CD4-positive, alpha-beta T cell treated with Interleukin-10 for 1 hour (primary cell): ENCODE data around the gene SLC1A7.
"Not testable (repeated sequence)": the region's sequence is repeated elsewhere in the genome, so short reads cannot be mapped to it uniquely, and the experiment has no call there.

Source experiments
- DNase-seq: peaks from one replicate; pipeline ENCODE4 v3.0.0-alpha.2; 2020

SLC1A7 gene

DNA sequence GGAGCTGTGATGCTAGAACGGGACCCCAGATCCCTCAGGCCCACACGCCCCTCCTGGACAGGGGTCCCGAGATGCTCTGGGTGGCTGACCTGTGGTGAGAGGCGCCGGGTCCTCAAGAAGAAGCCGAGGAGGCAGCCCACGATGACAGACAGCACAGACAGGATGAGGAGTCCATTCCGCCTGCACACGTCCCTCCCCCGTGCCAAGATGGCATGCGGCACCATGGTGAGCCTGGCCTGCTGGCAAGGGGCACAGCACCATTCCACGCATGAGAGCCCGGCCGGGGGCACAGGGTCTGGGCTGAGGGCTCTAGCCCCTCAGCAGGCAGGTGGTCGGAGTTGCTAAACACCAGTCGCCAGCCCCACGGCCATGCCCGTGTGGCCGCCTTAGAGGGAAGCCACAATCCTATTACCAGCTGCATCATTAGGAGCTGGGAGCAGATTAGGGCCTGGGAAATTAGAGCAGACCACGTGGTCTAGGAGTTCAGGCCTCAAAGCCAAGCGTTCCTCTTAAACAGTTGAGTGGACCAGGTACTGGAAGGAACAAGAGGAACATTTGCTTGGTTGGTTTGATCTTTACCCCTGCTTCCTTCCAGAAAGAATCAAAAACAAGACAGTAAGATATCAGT lies at the start of gene SLC1A7:
Gene SLC1A7 (minus strand): TSS at position 413 of the 628 bp plus-strand sequence. CDS start 189 bp downstream, at position 224.
- DNase-seq = no peak

DNA sequence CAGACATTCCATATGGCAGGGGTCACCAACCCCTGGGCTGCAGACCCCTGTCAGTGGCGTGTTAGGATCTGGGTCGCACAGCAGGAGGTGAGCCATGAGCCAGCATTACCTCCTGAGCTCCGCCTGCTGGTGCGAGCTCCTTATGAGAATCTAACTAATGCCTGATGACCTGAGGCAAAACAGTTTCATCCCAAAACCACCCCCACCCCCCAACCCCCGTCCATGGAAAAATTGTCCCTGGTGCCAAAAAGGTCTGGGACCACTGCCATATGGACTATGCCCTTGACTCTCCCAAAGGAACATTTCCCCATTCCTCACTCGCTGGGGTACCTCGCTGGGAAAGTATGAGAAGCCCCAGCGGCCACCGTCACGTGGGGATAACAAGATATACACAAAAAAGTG lies 47.8 kb upstream of the SLC1A7 start:
- DNase-seq = no peak

DNA sequence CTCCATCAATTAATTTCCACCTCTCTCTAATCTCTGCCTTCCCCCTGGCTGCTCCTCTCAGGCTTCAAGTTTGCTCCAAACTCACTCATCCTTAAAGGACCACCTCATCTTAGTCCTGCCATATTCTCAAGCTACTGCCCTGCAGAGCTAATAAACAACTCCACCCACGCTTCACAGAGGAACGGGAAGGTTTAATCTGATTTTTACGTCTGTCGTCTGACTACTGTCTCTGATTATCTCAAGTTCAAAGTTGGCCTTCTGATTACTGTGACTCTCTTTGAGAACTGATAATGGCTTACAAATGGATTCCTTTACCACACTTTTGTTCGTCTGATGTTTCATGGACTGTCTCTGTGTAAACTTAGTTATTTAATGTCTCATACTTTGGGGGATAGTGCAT lies 46.6 kb upstream of the SLC1A7 start:
- no peak for DNase-seq

DNA sequence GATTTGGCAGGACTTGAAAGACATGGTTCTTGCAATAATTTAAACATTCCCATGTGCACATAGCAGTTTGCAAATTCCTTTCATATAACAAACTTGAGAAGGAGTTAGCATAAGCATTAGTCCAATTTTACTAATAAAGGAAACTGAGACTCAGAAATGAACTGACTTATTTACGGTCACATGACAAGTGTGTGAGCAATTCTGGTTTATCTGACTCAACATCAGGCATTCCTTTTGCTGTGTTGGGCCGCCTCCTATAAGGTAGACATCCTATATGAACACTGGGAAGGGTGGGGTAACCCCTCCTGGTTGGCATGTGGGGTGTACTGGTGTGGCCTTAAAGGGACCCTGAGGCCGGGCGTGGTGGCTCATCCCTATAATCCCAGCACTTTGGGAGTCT lies 45.7 kb upstream of the SLC1A7 start:
- DNase-seq = no peak

DNA sequence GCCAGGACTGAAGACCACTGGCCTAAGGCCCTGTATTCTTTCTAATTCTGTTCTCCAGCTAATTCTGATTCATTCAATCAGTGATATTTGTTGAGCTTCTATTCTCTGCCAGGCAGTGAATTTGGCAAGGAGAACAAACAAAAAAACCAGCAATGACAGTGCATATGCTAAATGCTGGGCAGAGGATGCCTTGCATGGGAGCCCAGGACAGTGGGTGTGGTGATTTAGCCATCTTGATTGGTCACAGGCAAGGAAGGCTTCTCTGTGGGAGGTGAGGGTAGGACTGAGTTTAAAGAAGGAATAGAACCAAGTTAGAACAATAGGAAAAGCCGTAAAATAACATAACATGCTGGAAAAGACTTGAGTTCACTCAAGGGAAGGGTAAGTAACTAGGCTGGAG lies 45.0 kb upstream of the SLC1A7 start:
- no peak for DNase-seq

DNA sequence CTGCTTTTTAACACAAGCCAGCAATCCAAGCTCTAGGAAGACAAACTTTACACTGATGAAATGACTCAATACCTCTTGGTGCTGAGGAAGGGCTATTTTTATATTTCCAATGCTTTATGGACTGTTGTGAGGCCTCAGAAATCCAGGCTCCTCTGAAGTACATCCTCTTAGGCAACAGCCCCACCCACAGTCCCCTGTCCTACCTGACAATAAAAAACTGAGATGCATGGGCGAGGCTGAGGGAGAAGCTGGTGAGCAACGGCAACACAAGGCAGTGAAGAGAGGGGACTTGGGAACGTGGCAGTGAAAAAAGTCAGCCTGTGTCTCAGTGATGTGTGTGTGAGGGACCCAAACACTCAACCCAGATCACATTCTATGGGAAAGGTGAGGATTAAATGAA lies 44.1 kb upstream of the SLC1A7 start:
- no peak for DNase-seq

DNA sequence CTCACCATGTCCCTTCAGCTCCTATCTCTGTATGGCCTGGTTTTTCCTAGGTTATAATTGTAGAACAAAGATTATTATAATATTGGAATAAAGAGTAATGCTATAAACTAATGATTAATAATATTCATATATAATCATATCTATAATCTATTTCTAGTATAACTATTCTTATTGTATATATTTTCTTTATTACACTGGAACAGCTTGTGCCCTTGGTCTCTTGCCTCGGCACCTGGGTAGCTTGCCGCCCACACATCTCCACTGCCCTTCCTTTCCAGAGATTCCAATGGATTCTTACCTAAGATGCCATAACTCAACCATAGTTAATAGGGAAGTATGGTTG lies 43.5 kb upstream of the SLC1A7 start:
- not testable (repeated sequence) for DNase-seq

DNA sequence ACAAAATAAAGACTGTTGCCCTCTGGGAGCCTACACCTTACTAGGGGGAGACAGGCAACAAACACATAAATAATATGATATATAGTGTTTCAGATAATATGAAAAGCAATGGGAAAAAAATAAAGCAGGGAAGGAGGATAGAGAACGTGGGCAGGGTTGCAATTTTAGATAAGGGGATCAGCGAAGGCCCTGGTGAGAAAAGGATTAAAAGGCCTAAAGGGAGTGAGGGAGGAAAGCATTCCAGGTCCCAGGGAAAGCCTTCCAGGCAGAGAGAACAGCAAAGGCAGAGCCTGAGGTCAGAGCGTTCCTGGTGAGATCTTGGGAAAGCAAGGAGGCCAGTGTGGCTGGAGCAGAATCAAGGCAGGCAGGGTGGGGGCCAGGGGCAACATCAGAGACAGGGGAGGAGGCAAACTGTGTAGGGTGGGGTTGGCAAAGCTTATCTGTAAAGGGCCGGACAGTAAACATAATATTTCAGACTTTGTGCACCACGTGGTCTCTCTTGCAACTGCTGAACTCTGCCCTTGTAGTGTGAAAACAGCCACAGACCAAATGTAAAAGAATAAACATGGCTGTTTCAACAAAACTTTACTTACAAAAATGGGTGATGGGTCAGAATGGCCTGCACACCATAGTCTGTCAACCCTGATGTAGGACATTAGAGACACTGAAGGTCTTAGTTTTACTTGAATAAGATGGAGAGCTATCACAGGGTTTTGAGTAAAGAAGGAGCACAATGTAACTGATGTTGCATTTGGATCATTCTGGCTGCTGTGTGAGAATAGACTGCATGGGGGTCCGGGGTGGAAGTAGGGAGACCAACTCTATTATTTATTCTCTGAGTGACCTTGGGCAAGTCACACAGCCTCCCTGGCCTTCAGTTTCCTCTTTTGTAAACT lies 40.9 kb upstream of the SLC1A7 start:
- no peak for DNase-seq

DNA sequence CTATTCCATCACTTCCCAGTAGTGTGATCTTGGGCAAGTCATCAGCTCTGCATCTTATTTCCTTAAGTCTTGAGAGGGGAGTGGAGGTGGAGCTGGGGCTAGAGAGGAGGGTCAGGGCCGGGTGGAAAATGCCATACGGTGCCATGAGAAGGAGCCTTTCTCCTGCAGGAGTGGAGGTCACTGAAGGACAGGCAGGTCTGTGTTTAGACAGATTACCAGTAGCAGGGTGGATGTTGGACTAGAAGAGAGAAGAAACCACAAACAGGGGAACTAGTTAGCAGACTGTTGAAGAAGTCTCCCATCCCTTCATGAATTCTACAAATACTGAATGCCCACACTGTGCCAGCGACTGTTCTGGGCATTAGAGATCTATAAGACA lies 40.3 kb upstream of the SLC1A7 start:
- no peak for DNase-seq

DNA sequence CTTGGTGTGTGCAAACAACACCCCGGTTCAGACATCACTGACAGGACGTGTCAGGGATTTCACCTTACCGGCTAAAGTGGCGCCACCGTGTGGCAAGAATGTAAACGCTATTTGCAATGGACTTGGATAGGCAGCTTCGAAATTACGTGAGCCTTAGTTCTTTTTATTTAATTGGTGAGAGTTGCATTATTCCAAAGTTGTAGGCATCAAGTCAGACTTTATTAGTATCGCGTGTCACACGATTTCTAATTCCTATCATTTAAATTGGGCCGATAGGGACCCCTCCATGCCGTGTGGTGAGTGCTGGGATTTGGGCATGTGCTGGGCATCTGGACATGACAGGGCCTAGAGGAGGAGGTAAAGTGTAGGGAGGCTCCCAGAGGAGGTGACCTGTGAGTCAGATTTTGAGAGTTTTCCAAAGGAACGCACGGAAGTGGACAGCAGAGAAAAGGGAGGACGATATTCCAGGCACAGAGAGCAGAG lies 39.7 kb upstream of the SLC1A7 start:
- peak; percentile 83 for DNase-seq

DNA sequence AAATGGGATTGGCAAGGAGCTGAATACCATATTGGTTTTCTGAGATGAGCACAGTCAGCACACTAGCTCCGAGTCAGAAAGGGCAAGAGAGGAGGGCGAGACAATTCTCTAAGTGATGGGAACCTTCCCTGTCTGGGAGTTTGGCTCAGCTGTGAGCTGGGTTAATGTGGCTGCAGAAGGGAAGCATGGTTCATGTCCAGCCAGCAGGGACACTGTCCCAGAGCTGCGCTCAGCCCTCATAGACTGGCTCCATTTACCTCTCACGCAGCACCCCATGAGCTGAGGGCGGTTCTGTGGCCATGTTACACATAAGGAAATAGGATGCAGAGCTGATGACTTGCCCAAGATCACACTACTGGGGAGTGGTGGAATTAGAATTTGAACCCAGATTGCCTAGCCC lies 38.5 kb upstream of the SLC1A7 start:
- DNase-seq = no peak

DNA sequence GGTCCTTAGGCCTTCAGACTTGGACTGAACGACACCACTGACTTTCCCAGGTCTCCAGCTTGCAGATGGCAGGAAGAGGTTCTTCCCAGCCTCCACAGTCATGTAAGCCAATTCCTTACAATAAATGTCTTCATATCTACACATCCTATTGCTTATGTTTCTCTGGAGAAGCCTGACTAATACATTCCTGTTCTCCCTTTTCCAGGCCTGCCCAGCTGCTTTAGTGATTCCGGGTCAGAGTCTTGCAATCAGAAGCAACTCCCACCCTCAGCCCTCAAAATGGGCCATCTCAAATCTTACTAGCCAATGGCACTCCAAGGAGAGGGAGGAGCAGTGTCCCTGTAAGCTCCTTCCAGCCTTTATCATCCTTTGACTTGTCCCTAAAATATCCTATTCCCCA lies 37.8 kb upstream of the SLC1A7 start:
- no peak for DNase-seq

DNA sequence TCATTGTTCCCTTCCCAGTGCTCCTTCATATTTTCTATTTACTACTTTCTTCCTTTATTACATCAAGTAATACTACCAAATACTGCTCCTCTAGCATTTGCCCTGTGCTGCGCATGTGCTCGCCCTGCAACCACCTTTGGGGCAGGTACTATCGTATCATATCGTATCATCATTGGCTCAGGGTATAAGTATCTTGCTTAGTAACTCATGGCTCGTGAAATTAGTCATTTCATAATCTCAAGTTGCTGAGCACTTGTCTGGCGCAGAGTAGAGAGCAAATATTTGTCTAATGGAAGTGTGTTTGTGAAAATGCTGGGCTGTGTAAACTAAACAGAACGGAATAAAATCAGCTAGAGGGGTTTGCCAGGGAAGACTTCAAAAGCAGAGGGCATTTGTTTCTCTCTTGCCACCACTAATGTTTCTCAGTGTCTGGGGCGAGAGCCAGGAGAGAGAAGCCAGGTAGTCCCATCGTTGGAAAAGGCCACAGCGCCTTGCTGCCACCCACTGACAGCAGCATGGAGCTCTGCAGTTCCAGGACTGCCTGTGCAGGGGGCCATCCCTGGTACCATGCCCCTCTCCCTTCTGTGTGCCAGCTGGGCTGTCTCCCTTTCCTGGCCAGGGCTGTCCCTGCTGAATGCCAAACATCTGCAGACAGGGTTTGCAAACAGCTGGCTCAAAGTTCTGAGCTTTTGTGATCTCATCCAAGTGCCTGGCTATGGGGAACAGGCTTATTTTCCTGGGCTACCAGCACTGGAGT lies 34.2 kb upstream of the SLC1A7 start:
- no peak for DNase-seq

DNA sequence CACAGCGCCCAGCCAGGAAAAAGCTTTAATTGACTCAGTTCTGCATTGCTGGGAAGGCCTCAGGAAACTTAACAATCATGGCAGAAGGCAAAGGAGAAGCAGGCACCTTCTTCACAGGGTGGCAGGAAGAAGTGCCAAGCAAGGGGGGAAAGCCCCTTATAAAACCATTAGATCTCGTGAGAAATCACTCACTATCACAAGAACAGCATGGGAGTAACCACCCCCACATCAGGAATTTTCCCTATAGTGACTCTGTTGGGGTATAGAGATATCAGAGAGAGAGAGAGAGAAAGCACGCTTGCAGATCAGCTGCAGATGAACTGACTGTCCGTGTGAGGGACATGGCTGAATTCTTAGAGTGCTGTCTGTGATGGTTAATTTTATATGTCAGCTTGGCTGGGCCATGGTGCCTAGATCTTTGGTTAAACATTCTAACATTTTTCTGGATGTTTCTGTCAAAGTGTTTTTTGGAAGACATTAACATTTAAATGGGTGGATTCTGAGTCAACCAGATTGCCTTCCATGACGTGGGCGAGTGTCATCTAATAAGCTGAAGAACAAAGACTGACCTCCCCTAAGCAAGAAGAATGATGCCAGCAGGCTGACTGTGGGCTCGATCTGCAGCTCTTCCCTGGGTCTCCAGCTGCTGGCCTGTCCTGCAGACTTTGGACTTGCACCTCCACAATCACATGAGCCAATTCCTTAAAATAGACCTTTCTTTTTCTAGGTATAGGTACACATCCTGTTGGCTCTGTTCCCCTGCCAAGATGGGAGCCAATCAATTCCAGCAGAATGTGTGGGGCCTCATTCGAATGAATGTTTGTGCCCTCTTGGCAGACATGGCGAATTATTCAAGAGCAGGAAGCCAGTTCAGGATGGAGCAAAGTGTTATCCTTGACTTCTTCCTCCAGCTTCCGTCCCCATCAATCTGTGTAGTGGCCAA lies 32.8 kb upstream of the SLC1A7 start:
- DNase-seq = no peak

DNA sequence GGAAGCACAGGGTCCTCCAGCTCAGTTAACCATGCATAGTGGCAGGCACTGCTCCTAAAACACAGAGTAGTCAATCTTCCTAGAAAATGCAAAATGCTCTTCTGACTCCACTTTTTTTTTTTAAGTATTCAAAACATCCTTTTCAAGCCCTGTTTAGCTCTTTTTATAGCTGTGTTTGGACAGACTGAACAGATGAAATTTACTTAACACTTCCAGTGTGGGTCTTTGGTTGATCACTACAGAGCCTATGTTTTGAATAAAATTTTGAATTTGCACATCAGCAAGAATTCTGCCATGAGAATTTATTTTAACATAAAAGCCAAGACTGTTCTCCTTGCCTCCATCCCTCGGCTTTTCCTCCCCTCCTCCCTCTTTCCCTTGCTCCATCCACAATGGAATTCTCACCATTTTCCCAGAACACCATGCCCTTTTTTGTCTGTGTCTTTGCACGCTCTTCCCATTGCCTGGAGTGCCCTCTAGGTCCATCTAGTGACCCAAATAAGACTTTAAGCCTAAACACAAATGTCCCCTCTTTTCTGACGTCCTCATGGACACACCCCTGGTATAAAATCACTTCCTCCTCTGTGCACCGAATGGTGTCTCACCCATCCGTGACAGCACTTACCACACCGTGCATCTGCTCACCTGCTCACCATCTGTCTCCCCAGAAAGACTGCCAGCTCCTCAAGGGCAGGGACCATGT lies 30.1 kb upstream of the SLC1A7 start:
- peak; percentile 19 for DNase-seq

DNA sequence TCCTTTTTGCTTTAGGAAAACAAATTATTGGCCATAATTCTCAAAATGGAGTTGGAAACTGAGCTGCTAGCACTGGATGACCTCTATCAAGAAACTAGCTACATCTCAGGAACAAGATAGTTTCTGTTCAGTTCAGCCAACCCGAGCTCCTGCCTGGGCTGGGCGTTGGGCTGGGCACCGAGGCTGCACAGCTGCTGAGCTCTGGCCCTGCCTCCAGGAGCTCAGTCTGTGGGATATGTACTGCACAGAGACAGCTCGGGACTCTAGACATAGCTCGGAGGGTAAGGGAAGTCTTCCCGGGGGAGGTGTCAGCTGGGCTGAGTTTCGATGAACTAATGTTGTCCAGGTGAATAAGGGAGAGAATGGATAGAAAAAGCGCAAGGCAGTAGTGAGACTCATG lies 24.5 kb upstream of the SLC1A7 start:
- DNase-seq = no peak

DNA sequence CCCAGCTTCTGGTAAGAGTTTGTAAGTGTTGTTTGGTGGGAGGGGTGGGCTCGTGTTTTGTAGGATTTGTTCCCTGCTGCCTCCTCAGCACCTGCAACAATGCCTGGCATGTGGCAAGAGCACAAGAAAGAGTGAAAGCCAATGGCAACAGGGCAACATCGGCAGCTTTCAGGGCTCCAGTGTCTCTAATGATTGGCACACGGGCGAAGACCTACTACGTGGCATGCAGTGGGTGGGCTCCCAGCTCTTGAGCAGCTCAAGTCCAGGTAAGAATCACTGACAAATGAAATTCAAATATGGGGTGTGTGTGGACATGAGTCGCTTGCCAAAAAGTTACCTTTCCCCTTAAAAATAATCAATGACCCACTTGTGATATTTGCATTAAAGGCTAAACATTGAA lies 23.9 kb upstream of the SLC1A7 start:
- DNase-seq = no peak

DNA sequence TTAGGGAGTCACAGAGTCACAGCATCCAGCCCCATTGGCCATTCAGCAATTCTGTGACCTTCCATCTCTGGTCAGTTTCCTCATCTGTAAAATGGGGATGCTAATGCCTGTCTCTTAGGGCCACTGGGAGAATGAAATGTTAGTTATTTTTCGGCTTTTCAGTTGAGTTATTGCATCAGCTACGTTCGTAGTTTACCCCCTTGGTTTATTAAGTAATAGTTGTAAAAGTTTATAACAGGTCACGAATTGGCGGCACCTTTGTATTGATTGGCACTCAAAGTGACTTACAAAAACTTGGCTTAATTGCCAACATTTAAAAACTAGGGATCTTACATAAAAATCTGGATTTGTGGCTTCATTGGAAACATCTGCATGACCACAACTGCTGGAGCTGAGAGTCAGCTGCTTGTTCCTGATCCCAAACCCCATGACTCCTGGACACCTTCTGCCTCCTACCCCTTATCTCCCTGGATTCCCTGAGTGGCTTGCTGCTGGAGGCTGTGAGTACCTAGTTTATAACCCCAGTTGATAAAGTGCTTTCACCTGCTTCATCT lies 23.0 kb upstream of the SLC1A7 start:
- DNase-seq = no peak

DNA sequence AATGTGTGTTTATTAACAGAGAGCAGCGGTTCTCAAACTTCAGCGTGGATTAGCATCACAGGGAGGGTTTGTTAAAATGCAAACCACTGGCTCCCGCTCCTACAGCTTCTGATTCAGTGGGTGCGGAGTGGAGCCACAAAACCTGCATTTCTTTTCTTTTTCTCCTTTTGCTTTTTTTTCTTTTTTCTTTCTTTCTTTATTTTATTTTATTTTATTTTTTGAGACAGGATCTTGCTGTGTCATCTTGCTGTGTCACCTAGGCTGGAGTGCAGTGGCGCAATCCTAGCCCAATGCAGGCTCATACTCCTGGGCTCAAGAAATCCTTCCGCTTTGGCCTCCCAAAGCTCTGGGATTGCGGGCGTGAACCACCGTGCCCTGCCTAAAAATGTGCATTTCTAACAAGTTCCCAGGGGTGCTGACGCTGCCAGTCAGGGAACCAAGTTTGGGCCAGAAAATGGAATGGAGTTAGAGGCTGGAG lies 20.9 kb upstream of the SLC1A7 start:
- DNase-seq = no peak

DNA sequence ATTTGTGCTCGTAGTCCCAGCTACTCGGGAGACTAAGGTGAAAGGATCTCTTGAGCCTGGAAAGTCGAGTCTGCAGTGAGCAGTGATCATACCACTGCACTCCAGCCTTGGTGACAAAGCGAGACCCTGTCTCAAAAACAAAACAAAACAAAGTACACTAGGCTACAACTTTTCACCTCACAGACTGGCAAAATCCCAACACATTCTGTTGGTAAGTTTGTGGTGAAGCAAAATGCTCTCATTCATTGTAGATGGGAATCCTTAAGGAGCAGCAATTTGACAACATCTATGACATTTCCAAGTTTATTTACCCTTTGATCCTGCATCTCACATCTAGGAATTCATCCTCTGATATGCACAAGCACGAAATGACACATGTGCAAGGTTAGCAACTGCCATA lies 20.2 kb upstream of the SLC1A7 start:
- no peak for DNase-seq

DNA sequence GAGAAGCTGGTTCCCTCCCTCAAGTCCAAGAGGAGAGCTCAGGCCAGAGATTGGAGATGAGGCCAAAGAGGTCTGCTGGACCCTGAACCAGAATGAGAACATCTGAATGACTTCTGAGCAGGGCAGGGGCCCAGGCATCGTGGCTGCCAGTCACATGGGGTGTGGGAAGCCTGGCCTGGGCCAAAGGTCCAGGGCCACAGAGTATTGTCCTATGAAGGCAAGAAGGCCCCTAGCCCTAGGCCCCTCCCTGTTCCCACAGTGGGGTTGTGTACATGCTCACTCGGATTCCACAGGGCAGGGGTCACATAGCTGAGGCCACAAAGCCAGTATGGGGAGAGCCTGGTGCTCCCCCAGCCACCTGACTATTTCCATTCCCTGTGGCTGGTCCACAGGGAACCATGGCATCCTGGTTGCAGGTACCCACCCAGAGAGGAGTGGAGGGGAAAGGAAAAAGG lies 18.5 kb upstream of the SLC1A7 start:
- no peak for DNase-seq
